GM23248 (cell line): ENCODE results near the gene CASQ1. TPM values are rescaled to one million over a fixed set of nuclear protein-coding genes. Genes with fewer than 3 reads are reported as not detected.
A peak's percentile ranks its signal among the peaks of the same experiment; 100 is the strongest.

Source experiments
- DNase-seq: peaks from one replicate; pipeline ENCODE4 v3.0.0-alpha.2; 2015
- H2AFZ ChIP-seq: fragments of 200-600 bp; sonication (generic); 2 replicates; pipeline ENCODE4 v1.6.1; 2016; ENCODE audit warnings: antibody characterized with exemption
- H3F3A ChIP-seq: fragments of 200-600 bp; sonication (generic); 2 replicates; pipeline ENCODE4 v1.6.1; 2016; ENCODE audit warnings: mild to moderate bottlenecking, antibody characterized with exemption, mixed run types; ENCODE audit not compliant: insufficient read depth
- H3K27ac ChIP-seq: fragments of 200-600 bp; sonication (generic); 2 replicates; pipeline ENCODE4 v1.5.1; 2016; ENCODE audit warnings: mild to moderate bottlenecking
- H3K27me3 ChIP-seq: fragments of 200-600 bp; sonication (generic); replicated peaks from 2 replicates; pipeline ENCODE4 v1.6.1; 2016; ENCODE audit warnings: mild to moderate bottlenecking; ENCODE audit not compliant: insufficient read depth
- H3K36me3 ChIP-seq: fragments of 200-600 bp; sonication (generic); 2 replicates; pipeline ENCODE4 v1.6.1; 2016; ENCODE audit warnings: low read depth, mild to moderate bottlenecking
- H3K4me1 ChIP-seq: fragments of 200-600 bp; sonication (generic); 2 replicates; pipeline ENCODE4 v1.6.1; 2016; ENCODE audit warnings: mild to moderate bottlenecking; ENCODE audit not compliant: insufficient read depth
- H3K4me2 ChIP-seq: fragments of 200-600 bp; sonication (generic); one replicate; pipeline ENCODE4 v1.6.1; 2016; ENCODE audit warnings: mild to moderate bottlenecking; ENCODE audit not compliant: unreplicated experiment
- H3K4me3 ChIP-seq: fragments of 200-600 bp; sonication (generic); 2 replicates; pipeline ENCODE4 v1.5.1; 2016; ENCODE audit warnings: mild to moderate bottlenecking
- H3K79me2 ChIP-seq: fragments of 200-600 bp; sonication (generic); 2 replicates; pipeline ENCODE4 v1.6.1; 2016; ENCODE audit warnings: mild to moderate bottlenecking; ENCODE audit not compliant: insufficient read depth
- H3K9ac ChIP-seq: fragments of 200-600 bp; sonication (generic); 2 replicates; pipeline ENCODE4 v1.6.1; 2016; ENCODE audit warnings: mild to moderate bottlenecking
- H3K9me2 ChIP-seq: fragments of 200-600 bp; sonication (generic); 2 replicates; pipeline ENCODE4 v1.6.1; 2016; ENCODE audit warnings: mixed run types, mild to moderate bottlenecking, moderate library complexity; ENCODE audit not compliant: insufficient read depth
- H3K9me3 ChIP-seq: fragments of 200-600 bp; sonication (generic); one replicate; pipeline ENCODE4 v1.6.1; 2017; ENCODE audit warnings: low read depth
- H4K20me1 ChIP-seq: fragments of 200-600 bp; sonication (generic); 2 replicates; pipeline ENCODE4 v1.6.0; 2016; ENCODE audit not compliant: insufficient read depth
- EZH2 ChIP-seq: fragments of 200-600 bp; sonication (generic); IDR thresholded peaks from 2 replicates; pipeline ENCODE4 v1.6.1; 2018; ENCODE audit warnings: antibody characterized with exemption, mild to moderate bottlenecking; ENCODE audit not compliant: insufficient read depth, poor library complexity, severe bottlenecking
- EZH2phosphoT487 ChIP-seq: fragments of 200-600 bp; sonication (generic); IDR thresholded peaks from 2 replicates; pipeline ENCODE4 v1.6.1; 2018; ENCODE audit warnings: antibody characterized with exemption, moderate library complexity, mild to moderate bottlenecking, low read depth; ENCODE audit not compliant: insufficient read depth
- WGBS, 2 experiments: methylation state at CpG; one replicate each; pipeline ENCODE4 v1.1.6; 2015 to 2017; ENCODE audit warnings: low lambda C conversion rate in 2 of 2, low coverage in 1 of 2; ENCODE audit errors: missing lambda C conversion rate in 2 of 2; 5-methylcytosine and 5-hydroxymethylcytosine counted together
- in situ Hi-C: fragments of 300-500 bp; cut with MboI; formaldehyde crosslinking; loops from 2 replicates; pipeline ENCODE4 v1.15.0; 2020
- polyA plus RNA-seq: library from polyadenylated mRNA; unstranded; fragments of >200 nt; fragmentation: Nextera tagmentation; extraction: Ambion mirVana; gene quantifications from 2 replicates; pipeline ENCODE4 v1.2.1, GENCODE V29; 2016
- total RNA-seq: library from RNA; depleted of rRNA; stranded (reverse); fragments of >200 nt; shearing (Covaris generic); gene quantifications from 2 replicates; pipeline ENCODE4 v1.2.3, GENCODE V29; 2014

CASQ1 gene
- total and polyA plus RNA-seq, 2 experiments from 2014 or later, result 0.11 TPM; not detected in 1

DNA sequence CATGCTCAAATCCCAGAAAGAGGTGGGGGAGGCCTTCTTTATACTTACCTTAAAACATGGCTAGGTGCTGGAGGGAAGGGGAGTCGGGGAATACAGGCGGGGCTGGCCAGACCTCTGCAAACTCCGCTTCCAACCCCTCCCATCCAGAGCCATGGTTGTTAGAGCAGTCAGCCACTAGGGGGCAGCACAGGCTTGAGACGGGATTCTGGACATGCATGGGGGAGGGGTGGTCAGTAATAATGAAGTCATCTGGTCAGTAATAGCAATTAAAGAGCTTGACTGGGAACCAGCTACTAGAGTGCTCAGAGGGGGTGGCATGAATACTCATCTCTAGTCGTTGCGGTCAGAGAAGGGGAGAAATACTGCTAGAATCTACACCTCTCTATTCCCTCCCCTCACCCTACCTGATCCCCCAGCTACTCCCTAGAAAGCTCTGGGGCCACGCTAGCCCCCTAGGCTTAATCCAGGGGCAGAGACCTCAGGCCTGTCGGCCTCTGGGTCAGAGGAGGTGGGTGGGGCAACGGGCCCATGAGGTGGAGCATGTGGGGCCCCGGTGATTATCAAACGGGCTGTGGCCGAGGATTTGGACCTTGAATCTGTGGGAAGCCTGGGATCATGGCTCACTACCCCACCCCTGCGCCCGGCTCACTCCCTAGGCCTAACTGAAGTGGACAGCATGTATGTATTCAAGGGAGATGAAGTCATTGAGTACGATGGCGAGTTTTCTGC lies 2.9 kb downstream of the CASQ1 start:
- DNase-seq, result peak; percentile 95
- TF ChIP-seq EZH2phosphoT487 (no peak), EZH2 (no peak)
- Histone ChIP-seq H3K9ac (peak overlapping the region; percentile 39; the same call in 1 of the 2 replicates), H3K4me1 (peaks cover 9% of the 10 kb centered on the region), H3K27ac (peak overlapping the region; percentile 23; the same call in 1 of the 2 replicates), H3F3A (no peaks in the 10 kb centered on the region), H2AFZ (peak overlapping the region; percentile 53), H3K9me3 (no peaks in the 10 kb centered on the region), H4K20me1 (no peaks in the 10 kb centered on the region), H3K9me2 (no peaks in the 10 kb centered on the region), H3K79me2 (no peaks in the 10 kb centered on the region), H3K4me3 (no peak overlapping the region), H3K36me3 (no peaks in the 10 kb centered on the region), H3K27me3 (no peaks in the 10 kb centered on the region), H3K4me2 (peak overlapping the region; percentile 59)
- in situ Hi-C loops, result no loop called here
- 18 to 26% methylated on average over 15 to 16 of the region's 16 CpGs for WGBS, 2 experiments

DNA sequence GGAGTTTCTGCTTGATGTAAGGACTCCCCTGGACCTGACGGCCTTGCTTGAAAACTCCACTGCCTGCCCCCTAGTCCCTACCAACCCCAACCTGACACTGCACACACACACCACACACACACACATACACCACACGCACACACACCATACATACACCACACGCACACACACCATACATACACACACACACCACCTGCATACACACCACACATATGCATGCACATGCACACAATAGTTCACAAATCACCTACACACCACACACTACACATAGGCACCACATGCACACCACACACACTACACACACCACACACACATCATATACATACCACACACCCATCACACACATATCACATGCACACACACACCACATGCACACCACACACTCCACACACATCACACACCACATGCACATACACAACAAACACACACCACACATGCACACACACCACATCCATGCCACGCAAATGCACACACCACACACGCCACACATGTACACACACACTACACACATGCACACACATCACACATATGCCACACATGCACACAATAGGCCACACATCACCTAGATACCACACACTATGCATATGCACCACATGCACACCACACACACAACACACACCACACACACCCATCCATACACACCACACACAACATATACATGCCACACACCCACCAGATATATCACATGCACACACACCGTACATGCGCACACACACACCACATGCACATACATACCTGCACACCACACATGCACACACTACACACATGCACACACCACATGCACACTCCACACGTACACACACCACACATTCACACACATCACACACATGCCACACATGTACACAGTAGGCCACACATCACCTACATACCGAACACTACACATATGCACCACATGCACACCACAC lies 3.7 kb downstream of the CASQ1 start:
- H3K4me2 ChIP-seq, result no peak overlapping the region
- no peak overlapping the region for H3K27ac ChIP-seq
- no peaks in the 10 kb centered on the region for H3K9me3 ChIP-seq
- H3K9ac ChIP-seq, result no peak overlapping the region
- in situ Hi-C loops, result no loop called here
- no peaks in the 10 kb centered on the region for H3K27me3 ChIP-seq
- H3K36me3 ChIP-seq, result no peaks in the 10 kb centered on the region
- H3K79me2 ChIP-seq, result no peaks in the 10 kb centered on the region
- no peak overlapping the region for H2AFZ ChIP-seq
- no peak overlapping the region for H3K4me3 ChIP-seq
- peaks cover 9% of the 10 kb centered on the region for H3K4me1 ChIP-seq
- H3F3A ChIP-seq, result no peaks in the 10 kb centered on the region
- no peaks in the 10 kb centered on the region for H3K9me2 ChIP-seq
- TF ChIP-seq EZH2phosphoT487 (no peak), EZH2 (no peak)
- DNase-seq, result no peak
- 76 to 80% methylated on average over 9 of the region's 9 CpGs for WGBS, 2 experiments
- no peaks in the 10 kb centered on the region for H4K20me1 ChIP-seq

DNA sequence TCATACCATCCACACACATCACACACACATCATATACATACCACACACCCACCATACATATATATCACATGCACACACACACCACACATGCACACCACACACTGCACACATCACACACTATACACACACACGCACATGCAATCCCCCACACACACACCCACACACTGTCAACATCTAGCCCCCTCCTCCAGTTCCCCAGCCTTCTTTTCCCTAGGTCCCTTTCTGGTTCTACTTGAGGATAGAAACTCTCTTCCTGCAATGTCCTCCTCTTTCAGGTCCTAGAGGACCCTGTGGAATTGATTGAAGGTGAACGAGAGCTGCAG lies 4.3 kb downstream of the CASQ1 start:
- no peaks in the 10 kb centered on the region for H3K79me2 ChIP-seq
- TF ChIP-seq EZH2, result no peak
- no peak for TF ChIP-seq EZH2phosphoT487
- H3K9me3 ChIP-seq, result no peaks in the 10 kb centered on the region
- WGBS, 2 experiments, result 44 to 54% methylated on average over 2 of the region's 2 CpGs
- no peaks in the 10 kb centered on the region for H4K20me1 ChIP-seq
- H3K4me1 ChIP-seq, result peaks cover 9% of the 10 kb centered on the region
- no peak overlapping the region for H3K4me3 ChIP-seq
- H3K27ac ChIP-seq, result no peak overlapping the region
- in situ Hi-C loops, result no loop called here
- no peak for DNase-seq
- no peak overlapping the region for H2AFZ ChIP-seq
- no peak overlapping the region for H3K4me2 ChIP-seq
- no peaks in the 10 kb centered on the region for H3F3A ChIP-seq
- no peaks in the 10 kb centered on the region for H3K36me3 ChIP-seq
- H3K27me3 ChIP-seq, result no peaks in the 10 kb centered on the region
- H3K9me2 ChIP-seq, result no peaks in the 10 kb centered on the region
- no peak overlapping the region for H3K9ac ChIP-seq

DNA sequence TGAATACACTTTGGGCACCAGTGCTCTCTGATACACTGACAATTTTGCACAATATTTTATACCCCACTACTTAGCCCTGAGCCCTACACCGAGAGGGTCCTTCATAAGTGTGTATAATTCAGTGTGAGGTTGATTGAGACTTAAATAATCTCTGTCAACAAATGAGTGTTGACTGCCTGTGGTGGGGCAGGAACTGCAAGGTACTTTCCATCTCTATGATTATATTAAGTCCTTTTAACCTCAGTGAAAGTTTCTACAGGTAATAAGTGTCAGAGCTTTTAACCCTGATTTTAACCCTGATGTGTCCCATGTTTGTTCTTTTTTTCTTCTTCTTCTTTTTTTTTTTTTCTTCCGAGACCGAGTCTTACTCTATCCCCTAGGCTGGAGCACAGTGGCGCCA lies 5.8 kb downstream of the CASQ1 start:
- no peak for DNase-seq
- Histone ChIP-seq H3K27me3 (no peaks in the 10 kb centered on the region), H3K9me3 (no peaks in the 10 kb centered on the region), H3K9me2 (no peaks in the 10 kb centered on the region), H3F3A (no peaks in the 10 kb centered on the region), H3K4me1 (peaks cover 9% of the 10 kb centered on the region), H3K4me3 (no peak overlapping the region), H3K27ac (no peak overlapping the region), H3K79me2 (no peaks in the 10 kb centered on the region), H3K36me3 (no peaks in the 10 kb centered on the region), H4K20me1 (no peaks in the 10 kb centered on the region), H2AFZ (no peak overlapping the region), H3K9ac (no peak overlapping the region), H3K4me2 (no peak overlapping the region)
- TF ChIP-seq EZH2phosphoT487 (no peak), EZH2 (no peak)
- in situ Hi-C loops, result no loop called here
- WGBS, 2 experiments, result 72 to 81% methylated on average over 2 to 4 of the region's 4 CpGs
